ENCODE measurements around the gene ERICH4.

DNA sequence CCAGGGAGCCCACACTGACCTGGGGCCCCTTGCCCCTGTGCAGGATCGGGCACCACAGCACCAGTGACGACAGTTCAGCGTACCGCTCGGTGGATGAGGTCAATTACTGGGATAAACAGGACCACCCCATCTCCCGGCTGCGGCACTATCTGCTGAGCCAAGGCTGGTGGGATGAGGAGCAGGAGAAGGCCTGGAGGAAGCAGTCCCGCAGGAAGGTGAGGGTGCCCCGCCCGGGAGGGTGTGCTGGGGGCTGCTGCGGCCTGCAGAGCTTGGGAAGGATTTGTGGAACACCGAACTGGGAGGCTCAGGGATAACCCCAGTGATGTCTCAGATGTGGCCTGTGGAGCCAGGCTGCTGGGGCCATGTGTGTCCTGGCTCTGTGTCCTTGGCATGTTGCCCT, 20.0 kb upstream of the ERICH4 start:
- TF ChIP-seq, protein P1, sequence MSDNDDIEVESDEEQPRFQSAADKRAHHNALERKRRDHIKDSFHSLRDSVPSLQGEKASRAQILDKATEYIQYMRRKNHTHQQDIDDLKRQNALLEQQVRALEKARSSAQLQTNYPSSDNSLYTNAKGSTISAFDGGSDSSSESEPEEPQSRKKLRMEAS (IDR thresholded peaks at IDR 0.05) = no peak
- TF ChIP-seq, protein P2, sequence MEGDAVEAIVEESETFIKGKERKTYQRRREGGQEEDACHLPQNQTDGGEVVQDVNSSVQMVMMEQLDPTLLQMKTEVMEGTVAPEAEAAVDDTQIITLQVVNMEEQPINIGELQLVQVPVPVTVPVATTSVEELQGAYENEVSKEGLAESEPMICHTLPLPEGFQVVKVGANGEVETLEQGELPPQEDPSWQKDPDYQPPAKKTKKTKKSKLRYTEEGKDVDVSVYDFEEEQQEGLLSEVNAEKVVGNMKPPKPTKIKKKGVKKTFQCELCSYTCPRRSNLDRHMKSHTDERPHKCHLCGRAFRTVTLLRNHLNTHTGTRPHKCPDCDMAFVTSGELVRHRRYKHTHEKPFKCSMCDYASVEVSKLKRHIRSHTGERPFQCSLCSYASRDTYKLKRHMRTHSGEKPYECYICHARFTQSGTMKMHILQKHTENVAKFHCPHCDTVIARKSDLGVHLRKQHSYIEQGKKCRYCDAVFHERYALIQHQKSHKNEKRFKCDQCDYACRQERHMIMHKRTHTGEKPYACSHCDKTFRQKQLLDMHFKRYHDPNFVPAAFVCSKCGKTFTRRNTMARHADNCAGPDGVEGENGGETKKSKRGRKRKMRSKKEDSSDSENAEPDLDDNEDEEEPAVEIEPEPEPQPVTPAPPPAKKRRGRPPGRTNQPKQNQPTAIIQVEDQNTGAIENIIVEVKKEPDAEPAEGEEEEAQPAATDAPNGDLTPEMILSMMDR (IDR thresholded peaks at IDR 0.05) = no peak
- TF ChIP-seq, protein P3, sequence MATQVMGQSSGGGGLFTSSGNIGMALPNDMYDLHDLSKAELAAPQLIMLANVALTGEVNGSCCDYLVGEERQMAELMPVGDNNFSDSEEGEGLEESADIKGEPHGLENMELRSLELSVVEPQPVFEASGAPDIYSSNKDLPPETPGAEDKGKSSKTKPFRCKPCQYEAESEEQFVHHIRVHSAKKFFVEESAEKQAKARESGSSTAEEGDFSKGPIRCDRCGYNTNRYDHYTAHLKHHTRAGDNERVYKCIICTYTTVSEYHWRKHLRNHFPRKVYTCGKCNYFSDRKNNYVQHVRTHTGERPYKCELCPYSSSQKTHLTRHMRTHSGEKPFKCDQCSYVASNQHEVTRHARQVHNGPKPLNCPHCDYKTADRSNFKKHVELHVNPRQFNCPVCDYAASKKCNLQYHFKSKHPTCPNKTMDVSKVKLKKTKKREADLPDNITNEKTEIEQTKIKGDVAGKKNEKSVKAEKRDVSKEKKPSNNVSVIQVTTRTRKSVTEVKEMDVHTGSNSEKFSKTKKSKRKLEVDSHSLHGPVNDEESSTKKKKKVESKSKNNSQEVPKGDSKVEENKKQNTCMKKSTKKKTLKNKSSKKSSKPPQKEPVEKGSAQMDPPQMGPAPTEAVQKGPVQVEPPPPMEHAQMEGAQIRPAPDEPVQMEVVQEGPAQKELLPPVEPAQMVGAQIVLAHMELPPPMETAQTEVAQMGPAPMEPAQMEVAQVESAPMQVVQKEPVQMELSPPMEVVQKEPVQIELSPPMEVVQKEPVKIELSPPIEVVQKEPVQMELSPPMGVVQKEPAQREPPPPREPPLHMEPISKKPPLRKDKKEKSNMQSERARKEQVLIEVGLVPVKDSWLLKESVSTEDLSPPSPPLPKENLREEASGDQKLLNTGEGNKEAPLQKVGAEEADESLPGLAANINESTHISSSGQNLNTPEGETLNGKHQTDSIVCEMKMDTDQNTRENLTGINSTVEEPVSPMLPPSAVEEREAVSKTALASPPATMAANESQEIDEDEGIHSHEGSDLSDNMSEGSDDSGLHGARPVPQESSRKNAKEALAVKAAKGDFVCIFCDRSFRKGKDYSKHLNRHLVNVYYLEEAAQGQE (IDR thresholded peaks at IDR 0.05) = no peak
- TF ChIP-seq KDM5A (IDR thresholded peaks at IDR 0.05) = no peak
- no peak for TF ChIP-seq RCOR1 (IDR thresholded peaks at IDR 0.05; ENCODE audit: low read depth, low read length)
- no peak for TF ChIP-seq POLR2A (IDR thresholded peaks at IDR 0.05; ENCODE audit: low read length)
